GM19238 (cell line): ENCODE measurements around the gene SRSF7.
"Not testable (repeated sequence)": the region's sequence is repeated elsewhere in the genome, so short reads cannot be mapped to it uniquely, and the experiment has no call there.

Experiments
- DNase-seq: peaks from one replicate; pipeline ENCODE4 v3.0.0; 2011; ENCODE audit warnings: low spot score; ENCODE audit not compliant: insufficient read length

SRSF7 gene

DNA sequence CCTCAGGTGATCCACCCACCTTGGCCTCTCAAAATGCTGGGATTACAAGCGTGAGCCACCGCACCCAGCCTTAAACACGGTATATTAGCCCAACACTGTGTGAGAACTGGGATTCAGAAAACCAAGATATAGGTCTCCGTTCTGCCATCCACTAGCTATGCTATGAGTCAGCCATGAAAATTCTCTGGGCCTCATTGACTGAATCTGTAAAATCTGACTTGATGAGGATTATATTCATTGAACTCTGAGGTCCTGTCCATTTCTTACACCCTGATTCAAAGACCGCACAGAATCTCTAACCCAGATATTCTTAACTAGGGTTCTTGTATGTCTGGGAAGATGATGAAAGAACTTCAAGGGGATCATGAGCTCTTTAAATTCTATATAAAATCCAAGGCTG lies 47.8 kb downstream of the SRSF7 start:
- DNase-seq, result not testable (repeated sequence)

DNA sequence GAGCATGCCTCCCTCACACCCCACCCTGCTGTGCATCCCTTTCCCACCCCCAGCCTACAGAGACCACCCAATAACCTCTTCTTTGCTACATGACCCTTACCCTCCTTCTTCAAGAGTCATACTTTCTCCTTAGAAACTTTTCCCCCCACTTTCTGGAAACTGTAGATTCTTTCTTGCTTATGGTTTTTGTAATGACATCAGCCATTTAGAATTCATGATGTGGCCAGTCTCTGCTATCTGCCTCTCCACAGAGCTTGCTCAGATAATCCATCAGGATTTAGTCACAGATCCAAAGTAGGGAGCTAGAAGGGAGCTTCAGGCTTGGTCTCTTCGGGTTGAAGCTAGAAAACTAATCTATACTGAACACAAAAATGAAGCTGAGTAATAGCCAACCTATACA lies 48.7 kb downstream of the SRSF7 start:
- DNase-seq, result no peak

DNA sequence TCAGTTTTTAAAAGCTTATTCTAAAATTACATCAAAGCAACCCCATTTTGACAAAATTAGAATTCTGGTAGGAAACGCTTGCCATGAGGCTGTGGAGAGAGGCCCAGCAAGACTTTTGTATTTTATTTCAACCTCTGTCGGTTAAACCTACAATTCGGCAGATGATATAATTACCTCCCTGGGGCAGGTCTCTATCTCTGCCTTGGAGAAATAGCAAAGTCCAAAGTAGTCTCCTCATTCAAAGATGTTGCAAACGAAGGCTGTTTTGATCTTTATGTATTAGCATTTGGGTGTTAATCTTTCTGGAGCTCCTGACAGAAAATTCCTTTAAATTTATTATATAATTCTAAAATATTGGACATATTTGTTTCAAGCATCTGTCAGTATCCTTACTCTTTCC lies 49.6 kb downstream of the SRSF7 start:
- no peak for DNase-seq

DNA sequence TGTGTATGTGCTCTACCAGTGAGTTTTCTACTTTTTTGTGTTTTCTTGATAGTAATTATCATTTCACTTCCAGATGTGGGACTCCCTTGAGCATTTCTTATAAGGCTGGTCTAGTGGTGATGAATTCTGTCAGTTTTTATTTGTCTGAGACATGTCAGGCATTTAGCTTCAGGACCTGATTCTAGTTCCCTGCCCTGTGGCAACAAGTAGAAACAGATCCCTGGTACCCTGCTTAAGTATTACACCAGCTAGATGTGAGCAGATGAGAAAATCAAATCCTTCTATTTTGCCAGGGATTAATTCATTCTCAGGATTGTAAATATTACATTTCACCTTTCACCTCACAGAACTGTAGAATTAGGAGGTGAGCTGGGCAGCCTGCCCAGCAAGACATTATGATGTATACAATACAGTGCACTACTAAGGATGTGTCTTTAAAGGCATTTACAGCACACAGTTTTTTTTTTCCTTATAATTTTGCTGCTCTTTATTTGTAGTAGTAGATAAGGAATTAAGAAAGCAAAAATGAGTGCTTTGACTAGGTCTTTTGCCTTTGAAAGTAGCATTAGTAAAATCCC lies 50.2 kb downstream of the SRSF7 start:
- DNase-seq, result no peak

DNA sequence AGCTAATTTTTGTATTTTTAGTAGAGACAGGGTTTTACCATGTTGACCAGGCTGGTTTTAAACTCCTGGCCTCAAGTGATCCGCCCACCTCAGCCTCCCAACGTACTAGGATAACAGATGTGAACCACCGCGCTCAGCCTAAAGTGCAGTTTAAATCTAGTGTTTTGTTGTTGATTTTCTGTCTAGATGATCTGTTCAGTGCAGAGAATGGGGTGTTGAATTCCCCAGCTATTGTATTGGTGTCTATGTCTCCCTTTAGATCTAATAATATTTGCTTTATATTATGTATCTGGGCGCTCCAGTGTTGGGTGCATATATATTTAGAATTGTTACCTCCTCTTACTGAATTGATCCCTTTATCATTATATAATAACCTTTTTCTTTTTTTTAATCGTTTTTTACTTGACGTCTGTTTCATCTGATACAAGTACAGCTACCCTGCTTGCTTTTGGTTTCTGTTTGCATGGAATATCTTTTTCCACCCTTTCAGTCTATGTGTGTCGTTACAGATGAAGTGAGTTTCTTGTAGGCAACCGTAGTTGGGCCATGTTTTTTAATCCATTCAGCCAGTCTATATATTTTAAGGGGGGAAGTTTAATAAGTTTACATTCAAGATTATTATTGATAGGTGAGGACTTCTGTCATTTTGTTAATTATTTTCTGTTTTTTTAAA lies 50.9 kb downstream of the SRSF7 start:
- no peak for DNase-seq

DNA sequence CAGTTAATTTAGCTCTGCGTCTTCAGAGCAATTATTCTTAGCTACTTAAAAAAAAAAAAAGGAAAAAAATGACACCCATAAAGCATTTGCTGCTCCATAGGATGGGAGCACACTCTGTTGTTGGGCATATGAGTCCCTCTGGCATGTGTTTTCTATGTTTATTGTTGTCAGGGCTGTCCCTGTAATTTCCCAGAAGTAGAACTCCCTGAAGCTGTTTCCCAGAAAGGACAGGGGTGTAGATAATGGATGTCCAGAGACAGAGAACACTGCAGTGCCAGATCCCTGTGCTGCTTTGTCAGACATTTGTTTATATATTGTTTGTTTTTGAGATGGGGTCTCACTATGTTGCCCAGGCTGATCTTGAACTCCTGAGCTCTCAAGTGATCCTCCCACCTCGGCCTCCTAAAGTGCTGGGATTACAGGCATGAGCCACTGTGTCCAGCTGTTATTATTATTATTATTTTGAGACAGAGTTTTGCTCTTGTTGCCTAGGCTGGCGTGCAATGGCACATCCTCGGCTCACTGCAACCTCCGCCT lies 52.6 kb downstream of the SRSF7 start:
- no peak for DNase-seq

DNA sequence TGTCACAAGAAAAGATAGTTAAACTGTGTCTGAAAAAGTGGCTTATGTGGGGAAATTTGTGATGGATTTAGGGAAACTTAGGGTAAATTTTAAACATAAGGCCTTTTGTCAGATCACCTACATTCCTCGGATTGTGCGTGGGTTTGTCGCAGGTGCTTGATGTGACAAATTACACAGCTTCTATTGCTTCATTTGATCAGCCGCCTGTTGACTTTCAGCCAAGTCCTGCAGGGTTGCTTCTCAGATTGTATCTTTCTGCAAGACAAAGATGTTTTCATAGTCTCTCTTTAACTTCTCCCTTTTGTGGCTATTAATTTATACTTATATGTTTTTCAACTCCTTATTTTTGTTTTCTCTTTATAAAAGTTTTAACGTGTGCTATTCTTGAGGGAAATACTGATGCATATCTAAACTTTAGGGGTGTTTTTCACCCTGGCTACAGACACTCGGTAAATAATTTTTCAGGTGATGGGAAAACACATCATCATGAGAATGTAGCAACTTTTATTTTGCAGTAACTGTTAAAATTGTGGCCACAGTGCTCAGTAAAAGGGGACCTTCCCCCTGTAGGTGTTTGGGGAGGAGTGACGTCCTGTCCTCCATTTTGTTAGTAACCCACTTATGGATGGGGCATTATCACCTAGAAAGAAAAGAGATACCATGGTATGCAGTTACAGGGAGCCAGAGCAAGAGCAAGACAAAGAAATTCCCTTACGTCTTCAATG lies 53.9 kb downstream of the SRSF7 start:
- no peak for DNase-seq
